Fibroblast of mammary gland (primary cell): ENCODE measurements around the gene NOX5.

Source experiments
- DNase-seq: peaks from one replicate; pipeline ENCODE4 v3.0.0-alpha.2; 2010; ENCODE audit warnings: low read depth
- H3K4me3 ChIP-seq: 2 replicates; pipeline ENCODE4 v1.5.1; 2011; ENCODE audit warnings: low read depth, mild to moderate bottlenecking, low read length, moderate library complexity; ENCODE audit not compliant: control insufficient read depth
- CTCF ChIP-seq: conservative IDR thresholded peaks from 2 replicates; pipeline ENCODE4 v1.5.1; 2011; ENCODE audit warnings: low read depth, low read length, inconsistent platforms; ENCODE audit not compliant: control insufficient read depth, insufficient read depth

Gene NOX5

GRCh38 chr15:69015591-69015990 lies 1.1 kb downstream of the NOX5 start:
- no peak for TF ChIP-seq CTCF
- H3K4me3 ChIP-seq: no peak overlapping the region
- DNase-seq: no peak

- TF ChIP-seq CTCF: no peak
- H3K4me3 ChIP-seq: no peak overlapping the region
- no peak for DNase-seq
These were observed 1.6 kb downstream of the NOX5 start for GRCh38 chr15:69016021-69016595.

DNA sequence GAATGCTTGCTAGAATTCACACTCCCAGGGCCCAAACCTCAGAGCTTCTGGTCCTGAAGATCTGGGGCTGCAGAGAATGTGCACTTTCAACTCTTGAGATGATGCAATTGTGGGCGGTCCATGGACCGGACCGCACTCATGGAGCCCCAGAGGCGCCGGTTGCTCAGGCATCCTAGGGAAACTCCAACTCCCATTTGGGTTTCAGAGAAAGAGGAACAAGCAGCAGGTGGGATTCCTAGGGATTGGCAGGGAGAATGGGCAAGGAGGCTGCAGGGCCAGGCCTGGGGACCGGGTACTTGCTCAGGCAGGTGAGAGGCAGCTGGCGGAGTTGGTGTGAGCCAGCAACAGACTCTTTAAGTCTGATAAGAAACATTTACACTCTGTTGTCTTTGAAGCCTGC lies 3.5 kb downstream of the NOX5 start:
- no peak for TF ChIP-seq CTCF
- no peak overlapping the region for H3K4me3 ChIP-seq
- DNase-seq: no peak

DNA sequence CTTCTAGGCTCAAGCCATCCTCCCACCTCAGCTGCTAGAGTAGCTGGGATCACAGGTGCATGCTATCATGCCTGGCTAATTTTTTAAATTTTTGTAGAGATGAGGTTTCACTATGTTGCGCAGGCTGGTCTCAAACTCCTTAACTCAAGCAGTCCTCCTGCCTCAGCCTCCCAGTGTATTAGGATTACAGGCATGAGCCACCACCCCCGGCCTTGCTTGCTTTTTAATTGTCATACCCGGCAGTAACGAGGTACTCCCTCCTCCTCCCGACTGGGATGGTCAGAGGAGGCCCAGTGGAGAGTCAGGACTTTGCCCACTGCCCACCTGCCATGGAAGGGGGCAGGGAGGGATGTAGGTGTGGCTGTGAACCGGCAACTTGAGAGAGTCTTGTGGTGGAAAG lies 4.5 kb downstream of the NOX5 start:
- DNase-seq: no peak
- TF ChIP-seq CTCF: no peak
- no peak overlapping the region for H3K4me3 ChIP-seq

DNA sequence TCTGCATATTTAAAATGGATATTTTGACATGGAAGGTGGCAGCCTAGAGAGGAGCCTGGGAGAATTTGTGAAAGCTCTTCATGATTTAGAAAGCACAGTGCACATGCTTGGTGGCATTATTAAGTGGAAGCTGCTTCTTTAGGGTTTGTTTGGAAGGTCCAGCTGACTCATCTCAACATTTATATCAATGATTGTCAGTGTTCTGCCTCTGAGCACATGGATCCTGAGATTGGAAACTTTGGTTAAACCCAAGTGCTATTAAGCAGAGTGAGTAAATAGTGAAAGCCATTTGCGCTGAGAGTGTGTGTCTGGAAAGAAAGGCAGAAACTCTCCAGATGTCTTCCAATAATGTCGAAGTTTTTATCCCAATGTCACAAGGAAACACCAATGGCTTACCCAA lies 7.4 kb downstream of the NOX5 start:
- DNase-seq: no peak
- H3K4me3 ChIP-seq: no peak overlapping the region
- no peak for TF ChIP-seq CTCF

GRCh38 chr15:69025320-69025719 lies 10.8 kb downstream of the NOX5 start:
- DNase-seq: no peak
- no peak for TF ChIP-seq CTCF

GRCh38 chr15:69026355-69026754 lies 11.9 kb downstream of the NOX5 start:
- no peak for DNase-seq
- no peak overlapping the region for H3K4me3 ChIP-seq
- TF ChIP-seq CTCF: no peak

More at GRCh38 chr15:69025320-69025719, 10.8 kb downstream of the NOX5 start:
- no peak overlapping the region for H3K4me3 ChIP-seq
